Fibroblast of villous mesenchyme (primary cell): ENCODE results near the gene GAD1. TPM values are rescaled to one million over a fixed set of nuclear protein-coding genes. Genes with fewer than 3 reads are reported as not detected.

Experiments used
- DNase-seq: peaks from one replicate; pipeline ENCODE4 v3.0.0-alpha.2; 2010; ENCODE audit warnings: low read depth
- H3K4me3 ChIP-seq: 2 replicates; pipeline ENCODE4 v1.5.1; 2011; ENCODE audit warnings: low read depth, mild to moderate bottlenecking, low read length
- total RNA-seq: library from RNA; depleted of rRNA; stranded (reverse); fragments of >200 nt; gene quantifications from 2 replicates; pipeline ENCODE4 v1.2.3, GENCODE V29; 2012
- TF ChIP-seq, protein P1 (sequence below): IDR thresholded peaks from 2 replicates; pipeline ENCODE4 v1.5.1; 2012; ENCODE audit warnings: low read depth, mild to moderate bottlenecking, low read length; ENCODE audit not compliant: insufficient read depth

GAD1 gene
- total RNA-seq, 1 donor = not detected

DNA sequence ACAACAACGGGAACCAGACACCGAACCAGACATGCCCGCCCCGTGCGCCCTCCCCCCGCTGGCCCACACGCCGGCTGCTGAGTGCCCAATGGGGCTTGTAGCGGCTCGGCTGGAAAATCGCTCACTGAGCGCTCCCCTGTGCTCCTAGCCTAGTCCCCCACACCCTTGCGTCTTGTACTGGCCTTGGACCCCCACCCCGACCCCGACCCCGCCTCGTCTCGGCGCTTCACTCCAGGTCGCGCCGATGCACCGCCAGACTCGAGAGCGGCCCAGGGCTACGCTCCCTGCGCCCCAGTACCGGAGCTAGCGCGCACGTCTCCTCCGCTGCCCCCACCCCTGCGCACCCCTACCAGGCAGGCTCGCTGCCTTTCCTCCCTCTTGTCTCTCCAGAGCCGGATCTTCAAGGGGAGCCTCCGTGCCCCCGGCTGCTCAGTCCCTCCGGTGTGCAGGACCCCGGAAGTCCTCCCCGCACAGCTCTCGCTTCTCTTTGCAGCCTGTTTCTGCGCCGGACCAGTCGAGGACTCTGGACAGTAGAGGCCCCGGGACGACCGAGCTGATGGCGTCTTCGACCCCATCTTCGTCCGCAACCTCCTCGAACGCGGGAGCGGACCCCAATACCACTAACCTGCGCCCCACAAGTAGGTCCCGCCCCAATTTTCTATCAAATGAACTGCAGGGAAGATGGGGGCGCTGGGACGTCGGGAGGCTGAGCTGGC lies 1.5 kb downstream of the GAD1 start:
- no peak overlapping the region for H3K4me3 ChIP-seq
- no peak for DNase-seq

DNA sequence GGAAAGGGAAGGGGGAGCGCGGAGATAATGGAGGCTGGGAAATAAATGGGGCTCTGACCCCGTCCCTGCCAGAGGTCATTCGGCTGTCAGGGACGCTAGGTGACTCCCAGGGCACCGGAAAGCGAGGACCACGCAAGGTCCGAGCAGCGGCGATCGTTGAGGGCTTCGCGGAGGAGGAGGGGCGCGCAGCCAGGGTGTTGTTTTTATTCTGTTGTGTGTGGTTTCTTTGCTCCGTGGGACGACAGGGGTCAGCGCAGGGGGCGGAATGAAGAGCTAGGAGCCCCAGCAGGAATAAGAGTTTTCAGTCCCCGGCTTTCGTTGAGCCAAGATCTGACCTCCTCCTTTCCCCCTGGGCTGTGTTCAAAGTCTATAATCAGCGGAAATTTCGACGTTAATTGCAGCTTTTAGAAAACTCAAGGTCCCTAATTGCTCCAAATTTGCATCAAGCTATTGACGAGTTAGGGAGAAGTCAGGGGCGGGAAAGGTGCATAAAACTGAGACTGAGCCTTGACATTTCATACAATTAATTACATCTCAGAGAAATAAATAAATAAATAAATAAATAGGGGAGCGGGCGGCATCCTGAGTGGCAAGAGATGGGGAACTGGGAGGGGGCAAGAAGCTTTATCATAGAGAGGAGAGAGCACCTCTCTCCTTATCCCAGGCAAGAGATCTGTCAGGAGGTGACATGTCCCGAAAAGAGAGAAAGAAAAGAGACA lies 2.2 kb downstream of the GAD1 start:
- no peak overlapping the region for H3K4me3 ChIP-seq
- DNase-seq = no peak
- TF ChIP-seq, protein P1, sequence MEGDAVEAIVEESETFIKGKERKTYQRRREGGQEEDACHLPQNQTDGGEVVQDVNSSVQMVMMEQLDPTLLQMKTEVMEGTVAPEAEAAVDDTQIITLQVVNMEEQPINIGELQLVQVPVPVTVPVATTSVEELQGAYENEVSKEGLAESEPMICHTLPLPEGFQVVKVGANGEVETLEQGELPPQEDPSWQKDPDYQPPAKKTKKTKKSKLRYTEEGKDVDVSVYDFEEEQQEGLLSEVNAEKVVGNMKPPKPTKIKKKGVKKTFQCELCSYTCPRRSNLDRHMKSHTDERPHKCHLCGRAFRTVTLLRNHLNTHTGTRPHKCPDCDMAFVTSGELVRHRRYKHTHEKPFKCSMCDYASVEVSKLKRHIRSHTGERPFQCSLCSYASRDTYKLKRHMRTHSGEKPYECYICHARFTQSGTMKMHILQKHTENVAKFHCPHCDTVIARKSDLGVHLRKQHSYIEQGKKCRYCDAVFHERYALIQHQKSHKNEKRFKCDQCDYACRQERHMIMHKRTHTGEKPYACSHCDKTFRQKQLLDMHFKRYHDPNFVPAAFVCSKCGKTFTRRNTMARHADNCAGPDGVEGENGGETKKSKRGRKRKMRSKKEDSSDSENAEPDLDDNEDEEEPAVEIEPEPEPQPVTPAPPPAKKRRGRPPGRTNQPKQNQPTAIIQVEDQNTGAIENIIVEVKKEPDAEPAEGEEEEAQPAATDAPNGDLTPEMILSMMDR = no peak

More for the DNA sequence above, 1.5 kb downstream of the GAD1 start:
- TF ChIP-seq, protein P1 = no peak

DNA sequence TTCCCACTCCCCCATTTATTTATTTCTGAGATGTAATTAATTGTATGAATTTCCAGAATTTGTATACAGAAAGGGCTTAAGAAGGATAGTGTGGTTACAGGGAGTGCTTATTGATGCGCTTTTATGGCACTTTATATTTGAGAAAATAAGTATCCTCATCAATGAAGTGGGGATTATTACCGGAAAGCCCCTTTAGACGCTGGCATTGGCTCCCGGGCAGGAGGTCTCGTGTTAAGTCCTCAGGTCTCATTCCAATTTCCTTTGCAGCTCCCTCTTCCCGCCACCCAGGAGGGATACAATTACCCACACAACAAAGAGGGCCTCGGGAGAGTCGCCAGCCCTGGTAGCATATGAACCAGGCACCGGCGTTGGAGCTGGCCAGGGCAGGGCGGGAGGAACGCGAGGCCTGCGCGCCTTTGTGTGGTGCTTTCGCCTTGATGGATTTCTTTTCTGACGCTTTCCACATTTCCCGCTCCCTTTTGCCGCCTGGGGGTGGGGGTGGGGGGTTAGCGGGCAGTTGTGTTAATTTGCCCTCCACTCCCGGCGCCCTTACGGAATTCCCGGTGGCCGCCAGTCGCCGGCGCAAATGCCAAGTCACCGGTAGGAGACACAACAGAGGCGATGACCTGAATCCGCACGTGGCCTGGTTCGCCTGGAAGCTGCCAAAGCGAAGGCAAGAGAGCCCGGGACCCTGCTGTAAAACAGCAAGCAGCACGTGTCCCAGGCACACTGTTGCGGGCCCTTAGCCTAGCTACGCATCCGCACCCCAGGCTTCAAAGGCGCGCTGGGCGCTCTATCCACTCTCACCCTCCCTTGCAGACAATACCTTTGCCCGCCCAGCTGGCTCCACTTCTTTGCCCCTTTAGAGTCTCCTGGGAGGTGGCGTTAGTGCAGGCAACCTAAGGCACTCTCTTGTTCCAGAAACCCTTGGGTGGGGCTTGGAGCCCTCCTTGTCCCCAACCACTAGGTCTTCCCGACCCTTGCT lies 3.3 kb downstream of the GAD1 start:
- no peak for DNase-seq
- TF ChIP-seq, protein P1 = no peak
- no peak overlapping the region for H3K4me3 ChIP-seq

DNA sequence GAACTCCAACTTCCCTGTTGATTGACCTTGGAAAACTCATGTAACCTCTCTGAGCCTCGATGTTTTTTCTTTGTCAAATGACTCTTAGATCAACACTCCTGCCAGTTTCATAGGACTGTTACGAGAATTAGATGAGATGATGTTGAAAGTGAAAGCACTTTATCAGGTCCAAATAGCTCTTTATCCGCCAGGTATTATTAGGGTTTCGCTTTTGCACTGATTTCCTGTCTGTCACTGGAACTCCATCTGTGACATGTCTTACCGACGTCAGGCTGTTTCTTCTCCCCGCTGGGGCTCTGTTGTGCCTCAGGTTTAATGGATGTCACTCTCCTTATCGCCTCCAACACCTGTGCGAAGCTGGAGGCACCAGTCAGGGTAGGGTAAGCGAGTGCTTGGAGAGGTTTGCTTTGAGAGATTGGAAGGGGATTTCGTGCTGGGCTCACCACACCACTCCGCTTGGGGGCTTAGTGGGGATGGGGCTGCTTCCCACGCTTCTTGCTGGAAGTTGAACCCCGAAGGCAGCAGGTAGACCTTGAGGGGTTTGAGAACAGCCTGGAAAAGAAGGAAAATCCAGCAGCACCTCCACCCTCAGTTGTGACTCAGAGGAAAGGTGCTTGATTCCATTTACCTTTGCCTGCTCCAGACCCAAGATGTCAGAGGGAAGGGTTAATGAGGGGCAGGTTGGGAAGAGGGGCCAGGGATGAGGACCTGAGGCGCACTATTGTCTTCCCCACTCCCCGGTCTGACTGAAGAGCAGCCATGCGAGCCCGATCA lies 4.3 kb downstream of the GAD1 start:
- TF ChIP-seq, protein P1 = no peak
- no peak overlapping the region for H3K4me3 ChIP-seq
- no peak for DNase-seq

DNA sequence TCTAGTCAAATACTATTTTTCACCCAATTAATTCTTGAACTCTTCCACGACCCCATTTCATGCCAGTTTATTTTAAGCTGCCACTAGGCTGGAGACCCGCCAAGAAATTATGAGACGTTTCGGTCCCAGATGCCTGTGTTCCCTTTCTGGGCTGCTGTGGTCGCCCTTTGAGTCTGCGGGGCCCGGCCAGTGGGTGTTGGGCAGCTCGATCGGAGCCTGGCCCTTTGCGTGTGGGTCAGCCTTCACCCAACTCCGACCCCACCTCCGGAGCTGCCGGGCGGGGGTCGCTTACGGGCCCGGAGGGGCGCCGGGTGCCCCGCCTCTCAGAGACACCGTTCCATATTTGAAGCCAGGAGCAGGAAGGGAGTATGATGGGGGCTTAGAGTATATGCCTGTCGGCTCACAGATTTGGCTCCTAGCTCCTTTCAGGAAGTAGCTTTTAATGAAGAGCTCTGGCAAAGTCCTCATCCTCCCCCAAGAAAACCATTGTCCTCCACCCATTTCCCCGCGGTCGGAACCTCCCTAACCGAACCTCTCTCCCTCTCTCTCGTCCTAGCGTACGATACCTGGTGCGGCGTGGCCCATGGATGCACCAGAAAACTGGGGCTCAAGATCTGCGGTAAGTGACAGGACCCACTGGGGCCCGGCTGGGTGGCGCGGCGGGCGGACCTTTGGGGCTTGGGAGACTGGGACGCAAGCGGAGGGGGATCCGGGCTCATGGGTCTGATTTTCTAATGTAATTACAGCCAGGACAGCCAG lies 5.0 kb downstream of the GAD1 start:
- TF ChIP-seq, protein P1 = no peak
- H3K4me3 ChIP-seq = no peak overlapping the region
- no peak for DNase-seq
